ENCODE measurements around the gene JAK2.
"Not testable (repeated sequence)": the region's sequence is repeated elsewhere in the genome, so short reads cannot be mapped to it uniquely, and the experiment has no call there.

Gene JAK2

DNA sequence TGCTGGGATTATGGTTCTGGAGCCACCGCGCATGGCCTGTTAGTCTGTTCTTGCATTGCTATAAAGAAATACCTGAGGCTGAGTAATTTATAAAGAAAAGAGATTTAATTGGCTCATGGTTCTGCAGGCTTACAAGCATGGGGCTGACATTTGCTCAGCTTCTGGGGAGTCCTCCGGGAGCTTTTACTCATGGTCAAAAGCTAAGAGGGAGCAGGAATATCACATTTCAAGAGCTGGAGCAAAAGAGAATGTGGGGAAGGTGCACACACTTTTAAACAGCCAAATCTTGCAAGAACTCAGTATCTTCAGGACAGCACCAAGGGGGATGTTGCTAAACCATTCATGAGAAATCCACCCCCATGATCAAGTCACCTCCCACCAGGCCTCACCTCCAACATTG lies 12.1 kb downstream of the JAK2 start:
- Histone ChIP-seq H3K36me3 (ENCODE audit: control insufficient read depth, insufficient read depth, low read length) (peaks cover 28% of the 10 kb centered on the region), H3K4me1 (ENCODE audit: control insufficient read depth, insufficient read depth, low read length, poor library complexity, severe bottlenecking) (no peaks in the 10 kb centered on the region), H3K9me3 (ENCODE audit: control insufficient read depth, low read length) (peaks cover 7% of the 10 kb centered on the region), H3K4me3 (ENCODE audit: extremely low read depth, insufficient read depth, low read length, poor library complexity, severe bottlenecking) (no peak overlapping the region), H3K27ac (ENCODE audit: low read depth, low read length, severe bottlenecking) (no peak overlapping the region)
- 100% methylated on average over 1 to 3 of the region's 3 CpGs for WGBS, 2 experiments (ENCODE audit: insufficient coverage in 2 of 2)

GRCh38 chr9:4997631-4998030 lies 12.6 kb downstream of the JAK2 start:
- Histone ChIP-seq H3K4me1 (ENCODE audit: control insufficient read depth, insufficient read depth, low read length, poor library complexity, severe bottlenecking) (no peaks in the 10 kb centered on the region), H3K4me3 (ENCODE audit: extremely low read depth, insufficient read depth, low read length, poor library complexity, severe bottlenecking) (no peak overlapping the region), H3K27ac (ENCODE audit: low read depth, low read length, severe bottlenecking) (no peak overlapping the region), H3K36me3 (ENCODE audit: control insufficient read depth, insufficient read depth, low read length) (peaks cover 23% of the 10 kb centered on the region), H3K9me3 (ENCODE audit: control insufficient read depth, low read length) (peaks cover 4% of the 10 kb centered on the region)

DNA sequence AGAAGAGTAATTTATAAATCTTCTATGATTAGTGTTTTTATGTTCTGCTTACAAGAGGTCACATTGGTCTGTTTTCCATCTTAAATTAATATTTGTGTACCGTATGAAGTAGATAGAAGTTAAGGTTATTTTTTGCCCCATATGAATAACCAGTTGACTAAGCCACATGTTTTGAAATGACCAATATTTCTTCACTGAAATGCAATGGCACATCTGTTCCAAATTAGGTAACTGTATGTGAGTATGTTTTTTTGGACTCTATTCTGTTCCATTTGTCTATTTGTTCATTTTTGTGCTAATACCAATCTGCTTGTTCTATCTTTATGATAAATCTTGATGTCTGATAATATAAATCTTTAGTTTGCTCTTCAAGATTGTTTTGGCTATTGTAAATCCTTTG lies 17.7 kb downstream of the JAK2 start:
- no peaks in the 10 kb centered on the region for H3K4me1 ChIP-seq (ENCODE audit: control insufficient read depth, insufficient read depth, low read length, poor library complexity, severe bottlenecking)
- H3K4me3 ChIP-seq (ENCODE audit: extremely low read depth, insufficient read depth, low read length, poor library complexity, severe bottlenecking) = no peak overlapping the region
- no peak overlapping the region for H3K27ac ChIP-seq (ENCODE audit: low read depth, low read length, severe bottlenecking)
- no CpG with 5 or more reads among the region's 1 CpG for WGBS, 2 experiments (ENCODE audit: insufficient coverage in 2 of 2)
- peaks cover 6% of the 10 kb centered on the region for H3K36me3 ChIP-seq (ENCODE audit: control insufficient read depth, insufficient read depth, low read length)
- H3K9me3 ChIP-seq (ENCODE audit: control insufficient read depth, low read length) = no peaks in the 10 kb centered on the region

DNA sequence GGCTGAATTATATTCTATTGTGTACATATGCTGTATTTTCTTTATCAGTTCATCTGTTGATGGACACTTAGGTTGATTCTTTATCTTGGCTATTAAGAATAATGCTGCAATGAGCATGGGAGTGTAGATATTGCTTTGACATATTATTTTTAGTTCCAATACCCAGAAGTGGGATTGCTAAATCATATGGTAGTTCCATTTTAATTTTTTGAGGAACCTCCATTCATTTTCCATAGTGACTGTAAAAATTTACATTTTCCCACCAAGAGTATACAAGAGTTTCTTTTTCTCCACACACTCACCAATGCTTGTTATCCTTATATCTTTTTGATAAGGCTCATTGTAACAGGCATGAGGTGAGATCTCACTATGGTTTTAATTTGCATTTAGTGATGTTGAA lies 19.4 kb downstream of the JAK2 start:
- Histone ChIP-seq H3K4me1 (ENCODE audit: control insufficient read depth, insufficient read depth, low read length, poor library complexity, severe bottlenecking) (peaks cover 3% of the 10 kb centered on the region), H3K27ac (ENCODE audit: low read depth, low read length, severe bottlenecking) (no peak overlapping the region), H3K36me3 (ENCODE audit: control insufficient read depth, insufficient read depth, low read length) (peaks cover 6% of the 10 kb centered on the region), H3K9me3 (ENCODE audit: control insufficient read depth, low read length) (no peaks in the 10 kb centered on the region), H3K4me3 (ENCODE audit: extremely low read depth, insufficient read depth, low read length, poor library complexity, severe bottlenecking) (no peak overlapping the region)

DNA sequence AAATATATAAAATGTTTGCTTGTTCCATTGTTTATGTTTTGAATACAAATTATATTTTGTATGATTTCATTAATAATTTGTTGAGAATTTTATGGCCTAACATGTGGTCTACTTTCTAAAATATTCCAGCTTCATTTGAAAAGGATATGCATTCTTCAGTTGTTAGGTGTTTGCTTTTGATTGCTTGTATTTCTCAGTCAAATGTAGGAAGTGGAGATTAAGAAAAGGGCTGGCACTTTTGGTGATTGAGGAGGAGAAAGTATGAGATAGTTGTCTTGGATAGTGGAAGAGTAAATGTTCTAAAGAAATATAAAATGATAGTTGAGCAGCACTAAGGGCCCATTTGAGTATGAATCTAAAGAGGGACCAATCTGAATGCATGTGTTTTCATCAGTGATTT lies 23.1 kb downstream of the JAK2 start:
- H3K9me3 ChIP-seq (ENCODE audit: control insufficient read depth, low read length) = no peaks in the 10 kb centered on the region
- peaks cover 3% of the 10 kb centered on the region for H3K4me1 ChIP-seq (ENCODE audit: control insufficient read depth, insufficient read depth, low read length, poor library complexity, severe bottlenecking)
- no peak overlapping the region for H3K27ac ChIP-seq (ENCODE audit: low read depth, low read length, severe bottlenecking)
- peaks cover 3% of the 10 kb centered on the region for H3K36me3 ChIP-seq (ENCODE audit: control insufficient read depth, insufficient read depth, low read length)
- H3K4me3 ChIP-seq (ENCODE audit: extremely low read depth, insufficient read depth, low read length, poor library complexity, severe bottlenecking) = no peak overlapping the region

DNA sequence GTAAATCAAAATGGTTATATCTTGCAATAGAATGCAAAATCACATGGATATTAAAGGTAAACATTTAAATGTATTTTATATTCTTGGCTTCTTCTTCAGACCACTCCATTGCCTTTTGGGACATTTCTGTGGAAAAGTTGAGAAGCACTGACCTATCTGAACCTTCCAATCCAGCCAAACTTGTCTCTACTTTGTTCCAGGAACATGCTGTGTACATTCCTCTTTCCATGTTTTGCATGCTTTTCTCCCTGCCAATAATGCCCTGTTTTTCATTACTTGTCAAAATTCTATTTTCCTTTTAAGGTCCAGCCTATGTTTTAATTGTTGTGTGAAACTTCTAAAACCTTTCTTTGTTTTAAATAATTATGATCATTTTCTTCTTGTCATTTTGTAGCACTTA lies 28.3 kb downstream of the JAK2 start:
- H3K4me3 ChIP-seq (ENCODE audit: extremely low read depth, insufficient read depth, low read length, poor library complexity, severe bottlenecking) = no peak overlapping the region
- no peak overlapping the region for H3K27ac ChIP-seq (ENCODE audit: low read depth, low read length, severe bottlenecking)
- H3K36me3 ChIP-seq (ENCODE audit: control insufficient read depth, insufficient read depth, low read length) = peaks cover 2% of the 10 kb centered on the region
- peaks cover 1% of the 10 kb centered on the region for H3K4me1 ChIP-seq (ENCODE audit: control insufficient read depth, insufficient read depth, low read length, poor library complexity, severe bottlenecking)
- H3K9me3 ChIP-seq (ENCODE audit: control insufficient read depth, low read length) = no peaks in the 10 kb centered on the region

DNA sequence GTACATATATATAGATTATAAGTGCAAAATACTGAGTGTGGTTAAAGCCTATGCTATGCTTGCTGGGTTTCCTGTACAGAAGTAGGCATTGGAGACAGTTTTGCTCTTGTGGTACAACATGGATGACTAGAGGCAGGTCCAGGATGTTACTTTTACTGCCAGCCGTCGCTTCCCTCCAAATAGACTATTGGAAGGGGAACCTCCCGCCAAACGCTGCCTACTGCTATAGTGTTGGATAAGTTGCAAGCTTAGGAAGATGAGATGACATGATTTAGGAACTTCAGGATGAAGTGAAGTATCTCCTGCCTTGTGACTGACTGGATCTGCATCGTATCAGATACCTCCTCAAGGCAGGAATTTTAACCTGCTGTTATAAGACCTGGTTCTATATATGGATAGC lies 30.9 kb downstream of the JAK2 start:
- Histone ChIP-seq H3K4me1 (ENCODE audit: control insufficient read depth, insufficient read depth, low read length, poor library complexity, severe bottlenecking) (no peaks in the 10 kb centered on the region), H3K9me3 (ENCODE audit: control insufficient read depth, low read length) (no peaks in the 10 kb centered on the region), H3K36me3 (ENCODE audit: control insufficient read depth, insufficient read depth, low read length) (peaks cover 7% of the 10 kb centered on the region), H3K4me3 (ENCODE audit: extremely low read depth, insufficient read depth, low read length, poor library complexity, severe bottlenecking) (no peak overlapping the region), H3K27ac (ENCODE audit: low read depth, low read length, severe bottlenecking) (no peak overlapping the region)
- WGBS, 2 experiments (ENCODE audit: insufficient coverage in 2 of 2) = 78 to 80% methylated on average over 5 of the region's 5 CpGs

DNA sequence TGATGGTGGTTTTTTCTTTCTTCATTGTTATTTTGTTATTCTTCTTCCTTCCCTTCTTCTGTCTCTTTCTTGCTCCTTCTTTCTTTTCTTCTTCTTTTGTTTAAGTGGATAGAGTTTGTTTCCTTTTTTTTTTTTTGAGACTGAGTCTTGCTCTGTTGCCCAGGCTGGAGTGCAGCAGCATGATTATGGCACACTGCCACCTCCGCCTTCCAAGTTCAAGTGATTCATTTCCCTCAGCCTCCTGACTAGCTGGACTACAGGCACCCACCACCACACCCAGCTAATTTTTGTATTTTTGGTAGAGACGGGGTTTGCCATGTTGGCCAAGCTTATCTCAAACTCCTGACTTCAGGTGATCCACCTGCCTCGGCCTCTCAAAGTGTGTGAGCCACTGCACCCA lies 40.3 kb downstream of the JAK2 start:
- H3K27ac ChIP-seq (ENCODE audit: low read depth, low read length, severe bottlenecking) = no peak overlapping the region
- H3K4me3 ChIP-seq (ENCODE audit: extremely low read depth, insufficient read depth, low read length, poor library complexity, severe bottlenecking) = no peak overlapping the region
- H3K4me1 ChIP-seq (ENCODE audit: control insufficient read depth, insufficient read depth, low read length, poor library complexity, severe bottlenecking) = no peaks in the 10 kb centered on the region
- H3K36me3 ChIP-seq (ENCODE audit: control insufficient read depth, insufficient read depth, low read length) = peaks cover 38% of the 10 kb centered on the region
- peaks cover 3% of the 10 kb centered on the region for H3K9me3 ChIP-seq (ENCODE audit: control insufficient read depth, low read length)
- 100% methylated on average over 1 to 2 of the region's 3 CpGs for WGBS, 2 experiments (ENCODE audit: insufficient coverage in 2 of 2)

DNA sequence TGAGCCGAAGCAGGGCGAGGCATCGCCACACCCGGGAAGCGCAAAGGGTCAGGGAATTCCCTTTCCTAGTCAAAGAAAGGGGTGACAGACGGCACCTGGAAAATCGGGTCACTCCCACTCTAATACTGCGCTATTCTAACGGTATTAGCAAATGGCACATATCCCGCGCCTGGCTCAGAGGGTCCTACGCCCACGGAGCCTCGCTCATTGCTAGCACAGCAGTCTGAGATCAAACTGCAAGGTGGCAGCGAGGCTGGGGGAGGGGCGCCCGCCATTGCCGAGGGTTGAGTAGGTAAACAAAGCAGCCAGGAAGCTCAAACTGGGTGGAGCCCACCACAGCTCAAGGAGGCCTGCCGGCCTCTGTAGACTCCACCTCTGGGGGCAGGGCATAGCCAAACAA lies 46.9 kb downstream of the JAK2 start:
- not testable (repeated sequence) for H3K9me3 ChIP-seq (ENCODE audit: control insufficient read depth, low read length); H3K4me1 ChIP-seq (ENCODE audit: control insufficient read depth, insufficient read depth, low read length, poor library complexity, severe bottlenecking); H3K4me3 ChIP-seq (ENCODE audit: extremely low read depth, insufficient read depth, low read length, poor library complexity, severe bottlenecking); H3K27ac ChIP-seq (ENCODE audit: low read depth, low read length, severe bottlenecking)
- H3K36me3 ChIP-seq (ENCODE audit: control insufficient read depth, insufficient read depth, low read length) = peaks cover 15% of the 10 kb centered on the region
- 88 to 95% methylated on average over 16 to 18 of the region's 19 CpGs for WGBS, 2 experiments (ENCODE audit: insufficient coverage in 2 of 2)

- Histone ChIP-seq H3K27ac (ENCODE audit: low read depth, low read length, severe bottlenecking) (no peak overlapping the region), H3K36me3 (ENCODE audit: control insufficient read depth, insufficient read depth, low read length) (peaks cover 20% of the 10 kb centered on the region), H3K4me3 (ENCODE audit: extremely low read depth, insufficient read depth, low read length, poor library complexity, severe bottlenecking) (no peak overlapping the region), H3K4me1 (ENCODE audit: control insufficient read depth, insufficient read depth, low read length, poor library complexity, severe bottlenecking) (no peaks in the 10 kb centered on the region), H3K9me3 (ENCODE audit: control insufficient read depth, low read length) (no peaks in the 10 kb centered on the region)
- whole genome bisulfite sequencing, 2 experiments (ENCODE audit: insufficient coverage in 2 of 2) = 94 to 96% methylated on average over 43 to 47 of the region's 47 CpGs
Measured at GRCh38 chr9:5040730-5041389, 55.8 kb downstream of the JAK2 start.

GRCh38 chr9:5041390-5042115 lies 56.5 kb downstream of the JAK2 start:
- H3K9me3 ChIP-seq (ENCODE audit: control insufficient read depth, low read length) = no peaks in the 10 kb centered on the region
- H3K4me1 ChIP-seq (ENCODE audit: control insufficient read depth, insufficient read depth, low read length, poor library complexity, severe bottlenecking) = no peaks in the 10 kb centered on the region
- H3K27ac ChIP-seq (ENCODE audit: low read depth, low read length, severe bottlenecking) = no peak overlapping the region
- H3K4me3 ChIP-seq (ENCODE audit: extremely low read depth, insufficient read depth, low read length, poor library complexity, severe bottlenecking) = no peak overlapping the region
- H3K36me3 ChIP-seq (ENCODE audit: control insufficient read depth, insufficient read depth, low read length) = peaks cover 20% of the 10 kb centered on the region
- WGBS, 2 experiments (ENCODE audit: insufficient coverage in 2 of 2) = 95 to 97% methylated on average over 40 to 48 of the region's 48 CpGs

Measured in mesodermal cell (in vitro differentiated cells).